GM11168 (cell line): ENCODE results near the gene TLR10.
"Not testable (repeated sequence)": the region's sequence is repeated elsewhere in the genome, so short reads cannot be mapped to it uniquely, and the experiment has no call there.

ENCODE experiments used
- in situ Hi-C: fragments of 300-500 bp; cut with MboI; formaldehyde crosslinking; loops from one replicate; pipeline ENCODE4 v1.12.0; 2022; ENCODE audit warnings: low sequenced_read_pairs; ENCODE audit not compliant: unreplicated experiment

Gene TLR10

DNA sequence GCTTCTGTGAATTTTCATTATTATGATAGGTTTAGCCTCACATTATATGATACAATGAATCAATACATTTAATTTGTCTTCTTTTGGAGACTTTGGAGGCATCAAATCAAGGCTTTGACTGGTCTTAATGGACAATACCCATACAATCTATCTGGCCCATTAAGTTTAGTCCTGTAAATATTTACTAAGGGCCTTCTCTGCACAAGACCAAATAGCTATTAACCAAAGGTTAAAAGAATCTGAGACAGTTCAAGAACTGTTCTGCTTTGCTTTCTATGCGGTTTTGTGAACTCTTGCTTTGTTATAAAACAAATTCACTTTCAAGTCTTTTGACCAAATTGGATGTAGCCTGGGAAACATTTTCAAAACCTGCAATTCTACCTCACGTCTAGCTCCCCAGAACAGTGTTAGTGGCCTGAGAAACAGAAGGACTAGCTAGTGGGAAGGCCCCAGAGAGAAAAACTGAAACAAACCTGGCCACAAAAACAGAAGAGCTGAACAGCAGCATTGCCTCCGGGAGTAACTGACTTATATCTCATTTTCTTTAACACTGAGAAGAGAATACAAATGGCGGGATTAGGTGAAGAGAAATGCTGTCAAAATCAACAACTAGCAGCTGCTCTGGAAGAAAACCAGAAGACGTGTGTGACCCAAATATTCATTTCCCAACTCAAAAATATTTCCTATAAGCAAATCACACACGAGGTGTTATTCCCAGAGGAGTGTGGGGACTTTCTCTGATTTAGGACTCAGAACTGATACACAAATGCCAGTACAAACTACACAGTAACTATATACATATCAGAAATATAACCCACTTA lies 21.3 kb upstream of the TLR10 start:
- in situ Hi-C loops, result loop anchor here (10.0 kb wide), 1 partner anchor 51 kb away; the partner anchor contains the start of gene TLR6

DNA sequence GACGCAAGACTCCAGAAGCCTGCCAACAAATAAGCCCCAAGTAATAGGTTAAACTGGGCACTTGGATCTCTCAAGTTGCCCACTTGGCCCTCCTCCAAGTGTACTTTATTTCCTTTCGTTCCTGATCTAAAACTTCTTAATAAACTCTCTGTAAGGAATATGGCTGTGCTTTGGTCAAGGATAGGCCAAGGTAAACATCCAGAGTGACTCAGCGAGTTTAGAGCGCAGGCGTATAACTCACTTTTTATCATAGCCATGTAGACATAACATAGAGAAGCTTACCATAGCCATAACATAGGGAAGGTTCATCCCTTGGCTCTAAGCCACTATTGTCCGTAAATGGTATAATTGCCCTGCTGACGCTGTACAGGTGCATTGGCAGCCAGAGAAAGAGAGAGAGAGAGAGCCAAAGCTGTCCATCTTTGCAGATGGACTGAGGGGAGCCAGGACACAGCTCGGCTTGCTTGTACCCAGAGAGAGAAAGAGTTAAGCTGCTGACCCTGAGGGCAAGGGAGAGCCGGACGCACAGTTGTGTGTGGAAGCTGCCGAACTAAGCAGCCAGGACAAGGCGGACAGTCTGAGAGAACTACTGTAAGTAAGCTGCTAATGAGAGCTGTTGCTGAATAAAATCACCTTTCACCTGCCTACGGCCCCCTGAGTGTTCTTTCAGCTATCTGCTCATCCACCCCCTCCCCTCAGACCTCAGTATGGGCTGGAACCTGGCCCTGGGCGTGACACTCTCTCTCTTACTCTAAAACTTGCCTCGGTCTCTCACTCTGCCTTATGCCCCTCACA lies 20.0 kb upstream of the TLR10 start:
- in situ Hi-C loops, result loop anchor here (10.0 kb wide), 1 partner anchor 52 kb away; the partner anchor contains the start of gene TLR6

DNA sequence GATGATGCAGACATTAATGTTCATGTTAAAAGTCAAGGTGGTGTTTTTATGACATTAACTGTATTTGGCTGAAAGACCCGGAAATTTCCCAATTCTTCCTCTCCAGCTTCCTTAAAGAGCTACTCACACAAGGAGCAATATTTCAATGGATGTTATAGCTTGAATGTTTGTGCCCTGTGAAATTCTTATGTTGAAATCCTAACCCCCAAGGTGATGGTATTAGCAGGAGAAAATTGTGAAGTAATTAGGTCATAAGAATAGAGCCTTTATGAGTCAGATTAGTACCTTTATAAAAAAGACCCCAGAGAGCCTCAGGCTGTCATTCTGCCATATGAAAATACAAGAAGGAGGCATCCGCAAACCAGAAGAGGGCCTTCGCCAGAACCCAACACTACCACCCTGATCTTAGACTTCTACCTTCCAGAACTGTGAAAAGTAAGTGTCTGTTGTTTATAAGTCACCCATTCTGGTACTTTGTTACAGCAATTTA lies 18.2 kb upstream of the TLR10 start:
- in situ Hi-C loops, result loop anchor here (10.0 kb wide), 1 partner anchor 54 kb away; the partner anchor contains the start of gene TLR6

DNA sequence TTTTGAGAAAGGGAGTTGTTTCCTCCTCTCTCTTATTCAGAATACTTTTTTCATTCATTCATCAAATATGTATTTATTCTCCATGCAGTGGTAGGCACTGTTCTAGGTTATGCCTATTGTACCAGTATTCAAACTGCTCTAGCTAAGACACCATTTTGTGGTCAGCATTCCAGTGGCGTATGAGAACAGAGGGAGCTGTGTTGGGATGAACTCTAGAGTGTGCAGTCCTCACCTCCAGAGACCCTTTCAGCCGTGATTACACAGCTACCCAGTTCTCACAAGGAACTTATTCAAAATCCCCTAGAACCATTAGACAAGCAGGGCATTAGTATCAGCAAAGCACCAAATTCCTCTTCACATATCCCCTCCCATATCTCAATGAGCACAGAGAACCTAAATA lies 17.6 kb upstream of the TLR10 start:
- in situ Hi-C loops, result loop anchor here (10.0 kb wide), 1 partner anchor 54 kb away; the partner anchor contains the start of gene TLR6

DNA sequence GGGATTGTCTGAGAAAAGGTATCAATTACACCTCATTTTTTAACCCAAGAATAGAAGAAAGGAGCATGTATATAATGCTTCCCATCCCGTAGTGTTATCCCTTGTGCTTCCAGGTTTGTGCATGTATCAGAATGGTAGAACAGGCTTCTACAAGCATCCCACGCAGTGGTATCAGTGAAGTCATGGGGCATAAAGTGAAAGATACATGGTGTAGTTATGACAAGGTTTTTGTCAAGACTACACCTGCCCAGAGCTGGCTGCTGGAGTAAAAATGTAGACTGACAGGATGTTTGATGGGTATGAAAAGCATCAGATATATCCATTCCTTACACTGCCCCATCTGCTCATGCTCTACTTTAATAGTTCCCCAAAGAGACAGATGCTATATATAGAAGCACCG lies 12.3 kb upstream of the TLR10 start:
- in situ Hi-C loops, result no loop called here

DNA sequence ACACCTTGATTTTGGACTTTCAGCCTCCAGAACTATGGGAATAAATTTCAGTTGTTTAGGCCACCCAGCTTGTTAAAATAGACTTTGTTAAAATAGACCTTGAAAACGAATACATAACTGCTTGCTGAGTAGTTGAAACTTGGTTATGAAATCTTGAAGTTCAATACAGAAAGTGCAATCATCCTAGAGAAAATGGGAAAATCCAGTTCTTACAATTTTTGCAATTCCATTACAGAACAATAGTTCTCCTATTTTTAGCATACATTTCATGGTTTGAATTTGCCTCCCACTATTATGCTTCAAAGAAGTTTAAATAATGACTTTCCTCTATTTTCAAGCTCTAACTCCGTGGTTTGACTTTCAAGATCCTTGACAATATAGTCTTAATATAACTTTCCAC lies 11.3 kb upstream of the TLR10 start:
- in situ Hi-C loops, result no loop called here

DNA sequence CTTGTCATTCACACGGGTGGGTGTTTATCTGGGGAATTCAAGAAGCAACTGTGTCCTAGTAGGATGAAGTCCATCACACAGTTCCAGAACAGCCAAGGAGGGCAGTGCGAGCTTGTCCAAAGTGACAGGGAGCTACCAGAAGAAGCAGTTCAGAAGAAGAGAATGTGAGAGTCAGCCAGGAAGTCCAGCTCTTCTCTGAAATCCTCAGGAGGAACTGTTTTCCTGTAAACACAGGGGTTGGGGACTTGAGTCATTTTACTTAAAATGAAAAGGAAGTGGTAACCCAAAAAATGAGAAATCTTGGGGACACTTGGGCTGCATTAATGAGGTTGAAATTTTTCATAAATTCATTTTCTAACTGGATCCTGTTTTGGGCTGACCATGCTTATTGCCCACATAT lies 8.2 kb upstream of the TLR10 start:
- in situ Hi-C loops, result no loop called here

DNA sequence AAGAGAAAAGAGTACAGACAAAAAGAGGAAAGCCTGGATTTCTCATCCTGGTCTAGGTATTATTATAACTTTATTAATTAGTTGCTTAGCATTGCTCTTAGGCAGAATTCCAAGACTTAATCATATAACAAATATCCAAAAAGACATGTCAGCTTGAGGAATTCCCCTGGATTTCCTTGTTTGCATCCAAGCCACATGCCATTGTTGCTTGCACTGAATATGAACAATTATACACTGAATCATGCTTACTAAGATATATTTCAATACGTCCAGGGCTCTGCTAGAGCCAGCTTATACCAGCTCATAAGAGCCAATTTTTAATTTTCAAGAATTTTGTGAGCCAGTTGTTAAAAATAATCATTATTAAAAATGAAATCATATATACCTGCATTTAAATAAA lies 5.5 kb upstream of the TLR10 start:
- in situ Hi-C loops, result no loop called here

DNA sequence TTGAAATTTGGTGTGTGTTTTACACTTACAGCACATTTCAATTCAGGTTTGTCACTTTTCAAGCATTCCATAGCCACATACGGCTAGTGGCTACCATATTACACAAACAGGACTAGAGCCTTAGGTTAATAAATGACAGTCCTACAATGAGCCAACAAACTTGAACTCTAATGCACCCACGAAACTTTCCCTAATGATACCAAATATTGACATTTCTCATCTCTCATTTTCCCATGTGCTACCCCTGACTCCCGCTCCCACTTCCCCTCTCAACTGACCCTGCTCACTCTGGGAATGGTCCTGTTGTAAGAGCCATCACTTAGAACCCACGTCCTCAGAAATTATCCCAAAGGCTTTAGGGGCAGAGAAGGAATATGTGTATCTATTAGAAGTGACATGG lies 4.9 kb upstream of the TLR10 start:
- in situ Hi-C loops, result no loop called here

DNA sequence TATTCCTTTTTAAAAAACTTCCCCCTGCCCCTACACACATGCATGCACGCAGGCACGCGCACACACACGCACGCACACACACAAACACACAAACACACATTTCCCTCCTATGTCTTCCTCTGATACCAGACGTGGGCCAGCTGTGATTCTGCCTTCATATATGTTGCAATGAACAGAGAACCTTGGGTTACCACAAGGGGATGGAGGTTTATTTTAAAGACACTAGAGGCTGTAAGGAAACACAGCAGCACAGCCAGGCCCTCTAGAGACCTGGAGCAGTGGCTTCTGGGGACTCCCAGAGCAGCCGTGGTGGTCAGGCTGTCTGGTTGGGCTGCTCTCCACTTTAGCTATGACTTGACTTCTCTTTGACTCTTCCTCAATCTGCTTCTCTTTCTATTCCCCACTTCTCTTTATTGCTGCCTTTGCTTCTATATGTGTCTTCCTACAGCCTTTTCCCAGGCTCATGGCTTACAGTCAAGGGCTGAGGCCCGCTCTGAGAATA lies 3.2 kb upstream of the TLR10 start:
- in situ Hi-C loops, result no loop called here

DNA sequence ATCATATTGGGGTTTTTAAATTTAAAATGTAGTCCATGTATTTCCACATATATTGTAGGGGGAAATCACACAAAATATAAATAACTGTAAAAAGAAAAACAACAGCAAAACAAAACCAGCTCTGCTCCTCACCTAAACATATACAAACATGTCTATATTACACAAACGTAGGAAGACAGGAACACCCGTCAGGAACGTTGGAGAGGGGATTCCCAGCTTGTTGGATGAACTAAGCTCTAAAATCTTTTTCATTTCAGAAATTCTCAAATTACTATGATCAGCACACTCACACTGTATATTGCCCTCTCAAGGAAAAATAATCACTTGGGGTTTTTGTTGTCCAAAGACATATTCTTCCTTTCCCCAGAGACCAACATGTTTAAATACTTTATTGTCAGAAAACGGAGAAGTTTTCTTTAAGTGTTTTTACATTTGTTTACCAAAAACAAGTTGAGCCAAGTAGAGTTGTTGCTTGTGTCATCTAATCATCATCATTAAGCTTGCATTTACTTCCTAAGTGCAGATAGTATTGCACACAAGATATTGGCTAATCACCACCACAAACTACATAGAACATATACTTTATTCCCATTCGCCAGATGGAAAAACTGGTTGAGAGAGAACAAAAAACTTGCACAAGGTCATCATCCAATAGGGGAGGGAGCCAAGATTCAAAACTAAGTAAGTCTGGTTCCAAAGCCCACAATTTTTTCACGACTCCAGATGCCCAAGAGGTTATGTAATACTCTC lies 2.4 kb upstream of the TLR10 start:
- in situ Hi-C loops, result no loop called here

DNA sequence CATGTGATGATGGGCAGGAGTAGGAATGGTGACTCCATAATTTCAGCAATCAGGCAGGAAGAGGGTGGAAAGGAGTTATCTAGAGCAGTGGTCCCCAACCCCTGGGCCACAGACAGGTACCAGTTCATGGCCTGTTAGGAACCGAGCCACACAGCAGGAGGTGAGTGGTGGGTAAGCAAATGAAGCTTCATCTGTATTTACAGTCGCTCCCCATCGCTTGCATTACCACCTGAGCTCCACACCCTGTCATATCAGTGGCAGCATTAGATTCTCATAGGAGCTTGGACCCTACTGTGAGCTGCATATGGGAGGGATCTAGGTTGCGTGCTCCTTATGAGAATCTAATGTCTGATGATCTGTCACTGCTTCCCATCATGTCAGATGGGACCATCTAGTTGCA lies 1.4 kb upstream of the TLR10 start:
- in situ Hi-C loops, result no loop called here

DNA sequence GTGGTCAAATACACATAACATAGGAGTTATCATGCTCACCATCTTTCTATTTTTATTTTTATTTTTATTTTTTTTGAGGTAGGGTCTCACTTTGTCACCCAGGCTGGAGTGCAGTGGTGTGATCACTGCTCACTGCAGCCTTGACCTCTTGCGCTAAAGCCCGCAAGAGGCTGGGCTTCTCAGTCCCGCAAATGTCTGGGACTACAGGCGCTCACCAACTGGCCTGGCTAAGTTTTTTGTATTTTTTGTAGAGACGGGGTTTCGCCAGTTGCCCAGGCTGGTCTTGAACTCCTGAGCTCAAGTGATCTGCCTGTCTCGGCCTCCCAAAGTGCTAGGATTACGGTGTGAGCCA lies 295 bp upstream of the TLR10 start:
- in situ Hi-C loops, result no loop called here

DNA sequence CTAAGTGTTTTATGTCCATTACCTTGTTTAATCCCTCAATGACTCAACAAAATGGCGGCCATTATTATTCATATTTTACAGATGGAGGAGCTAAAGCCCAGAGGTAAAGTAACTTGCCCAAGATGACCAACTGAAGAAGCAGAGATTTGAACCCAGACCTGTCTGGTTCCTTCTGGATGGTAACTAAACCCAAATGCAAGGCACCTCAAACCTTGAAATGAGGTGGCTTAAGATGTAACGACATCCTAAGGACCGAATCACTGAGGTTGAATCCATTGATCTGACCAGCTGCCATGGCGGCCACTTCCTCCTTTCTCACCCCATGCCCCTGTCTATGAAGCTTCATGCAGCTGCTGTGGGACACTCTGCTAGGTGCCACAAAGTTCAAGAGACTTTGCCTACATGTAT lies 932 bp downstream of the TLR10 start:
- in situ Hi-C loops, result no loop called here

DNA sequence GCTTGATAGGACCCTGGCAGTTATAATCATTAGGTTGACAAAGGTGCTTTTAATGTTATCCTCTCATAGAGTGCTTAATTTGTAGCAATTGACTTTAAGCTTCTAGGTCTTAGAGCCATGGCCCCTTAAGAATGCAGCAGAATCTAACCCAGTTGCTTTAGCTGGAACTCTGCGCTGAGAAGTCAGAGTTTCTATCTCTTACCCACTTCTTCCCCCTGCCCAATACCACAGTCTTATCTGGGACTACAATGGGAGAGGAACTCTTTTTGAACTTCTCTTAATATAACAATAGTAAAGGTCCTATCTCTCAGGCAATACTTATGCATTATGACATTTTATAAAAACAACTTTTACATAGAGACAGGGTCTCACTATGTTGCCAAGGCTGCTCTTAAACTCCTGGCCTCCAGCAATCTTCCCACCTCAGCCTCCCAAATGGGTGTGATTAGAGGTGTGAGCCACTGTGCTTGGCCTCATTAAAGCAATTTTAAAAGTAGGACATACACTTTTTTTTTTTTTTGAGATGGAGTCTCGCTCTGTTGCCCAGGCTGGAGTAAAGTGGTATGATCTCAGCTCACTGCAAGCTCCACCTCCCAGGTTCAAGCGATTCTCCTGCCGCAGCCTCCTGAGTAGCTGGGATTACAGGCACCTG lies 1.8 kb downstream of the TLR10 start:
- in situ Hi-C loops, result no loop called here

DNA sequence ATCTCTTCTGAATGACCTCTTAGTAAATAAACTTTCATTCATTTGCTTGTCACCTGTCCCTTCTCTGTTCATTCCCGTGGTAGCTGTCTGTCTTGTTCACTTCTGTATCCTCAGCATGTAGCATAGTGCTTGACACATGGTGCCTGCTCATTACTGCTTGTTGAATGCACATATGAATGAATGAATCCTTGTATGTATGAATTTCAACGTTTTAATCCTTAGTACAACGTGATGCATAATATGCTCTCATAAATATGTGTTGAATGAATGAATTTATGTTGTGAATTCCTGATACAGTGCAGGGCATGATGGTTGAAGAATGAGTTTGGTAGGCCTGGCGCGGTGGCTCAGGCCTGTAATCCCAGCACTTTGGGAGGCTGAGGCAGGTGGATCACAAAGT lies 3.0 kb downstream of the TLR10 start:
- in situ Hi-C loops, result no loop called here

DNA sequence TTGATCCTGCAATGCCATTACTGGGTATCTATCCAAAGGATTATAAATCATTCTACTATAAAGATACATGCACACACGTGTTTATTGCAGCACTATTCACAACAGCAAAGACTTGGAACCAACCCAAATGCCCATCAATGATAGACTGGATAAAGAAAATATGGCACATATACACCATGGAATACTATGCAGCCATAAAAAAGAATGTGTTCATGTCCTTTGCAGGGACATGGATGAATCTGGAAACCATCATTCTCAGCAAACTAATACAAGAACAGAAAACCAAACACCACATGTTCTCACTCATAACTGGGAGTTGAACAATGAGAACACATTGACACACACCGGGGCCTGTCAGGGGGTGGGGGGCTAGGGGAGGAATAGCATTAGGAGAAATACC lies 4.9 kb downstream of the TLR10 start:
- in situ Hi-C loops, result not testable (repeated sequence)

DNA sequence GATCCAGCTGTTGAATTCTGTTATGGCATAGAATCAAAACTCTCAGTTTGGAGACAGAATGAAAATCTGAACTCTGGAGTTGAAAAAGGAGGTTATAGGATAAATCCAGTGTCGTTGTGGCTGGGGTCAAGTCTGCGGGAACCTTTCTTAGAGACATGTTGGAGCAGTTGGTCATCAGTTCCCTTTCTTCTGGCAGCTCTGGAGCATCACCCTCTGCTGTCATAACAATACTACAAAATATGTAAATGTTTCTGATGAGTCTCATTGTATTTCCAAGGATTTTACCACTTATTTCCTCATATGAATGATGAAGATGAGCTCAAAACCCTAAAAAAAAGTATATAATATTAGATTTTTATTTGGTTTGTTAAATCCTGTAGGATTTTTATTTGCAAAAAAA lies 7.5 kb downstream of the TLR10 start:
- in situ Hi-C loops, result no loop called here

DNA sequence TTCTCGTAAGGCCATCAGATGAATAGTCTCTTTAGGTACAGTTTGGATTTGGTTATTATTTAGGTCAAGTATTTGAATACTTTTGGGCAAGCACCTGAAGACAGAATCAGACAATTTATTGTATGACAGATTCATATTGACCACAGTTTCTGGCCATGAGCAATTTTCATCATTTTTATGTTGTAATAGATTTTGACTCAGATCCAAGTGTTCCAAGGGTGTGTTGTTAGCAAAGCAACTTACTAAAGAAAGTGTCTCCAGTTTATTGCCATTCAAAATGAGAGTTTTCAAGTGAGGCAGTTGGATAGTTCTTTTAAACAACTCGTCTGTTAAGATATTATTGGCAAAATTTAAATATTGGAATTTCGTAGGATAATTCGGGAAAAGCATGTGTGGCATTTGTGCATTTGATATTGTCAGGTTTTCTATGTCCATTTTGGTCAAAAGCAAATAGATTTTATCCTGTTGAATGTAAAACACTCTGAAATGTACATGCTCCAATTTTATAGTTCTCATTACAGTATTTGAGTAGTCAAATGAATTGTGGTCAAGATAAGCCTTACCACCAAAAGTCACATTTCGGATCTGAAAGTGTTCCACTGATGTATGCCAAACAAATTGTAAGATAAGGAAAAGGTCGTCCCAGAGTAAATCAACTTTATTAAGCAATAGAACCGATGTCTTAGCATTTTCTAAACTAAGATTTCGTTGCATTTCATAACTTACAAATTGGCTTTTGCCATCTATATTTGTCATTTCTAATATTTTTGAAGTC lies 8.4 kb downstream of the TLR10 start:
- in situ Hi-C loops, result loop anchor here (25.0 kb wide), 1 partner anchor 363 kb away; no protein-coding TSS in a partner anchor
